GM18951 (cell line): Measurements from ENCODE around the gene PSPH.
"Not testable (repeated sequence)": the region's sequence is repeated elsewhere in the genome, so short reads cannot be mapped to it uniquely, and the experiment has no call there.

Experiments used
- POLR2A ChIP-seq: IDR thresholded peaks from 4 replicates; pipeline ENCODE4 v1.6.1; 2011; ENCODE audit warnings: mild to moderate bottlenecking; ENCODE audit not compliant: insufficient read length, insufficient read depth; ENCODE audit errors: extremely low read depth
- in situ Hi-C: fragments of 300-500 bp; cut with MboI; formaldehyde crosslinking; loops from one replicate; pipeline ENCODE4 v1.12.0; 2022; ENCODE audit warnings: low sequenced_read_pairs, mixed read lengths, inconsistent platforms; ENCODE audit not compliant: unreplicated experiment

Gene PSPH

GRCh38 chr7:56051339-56052191, at the start of gene PSPH, which contains the start of gene CCT6A:
Gene PSPH, minus strand, starts transcription at chr7:56051444. Its CDS starts 30,232 bp downstream, at chr7:56021212.
Gene CCT6A, plus strand, starts transcription at chr7:56051765. Its CDS starts 84 bp downstream, at chr7:56051849.
- TF ChIP-seq POLR2A, result peak; percentile 95
- in situ Hi-C loops, result no loop called here

GRCh38 chr7:56099653-56100052, 48.4 kb upstream of the PSPH start:
- no peak for TF ChIP-seq POLR2A
- in situ Hi-C loops, result no loop called here

DNA sequence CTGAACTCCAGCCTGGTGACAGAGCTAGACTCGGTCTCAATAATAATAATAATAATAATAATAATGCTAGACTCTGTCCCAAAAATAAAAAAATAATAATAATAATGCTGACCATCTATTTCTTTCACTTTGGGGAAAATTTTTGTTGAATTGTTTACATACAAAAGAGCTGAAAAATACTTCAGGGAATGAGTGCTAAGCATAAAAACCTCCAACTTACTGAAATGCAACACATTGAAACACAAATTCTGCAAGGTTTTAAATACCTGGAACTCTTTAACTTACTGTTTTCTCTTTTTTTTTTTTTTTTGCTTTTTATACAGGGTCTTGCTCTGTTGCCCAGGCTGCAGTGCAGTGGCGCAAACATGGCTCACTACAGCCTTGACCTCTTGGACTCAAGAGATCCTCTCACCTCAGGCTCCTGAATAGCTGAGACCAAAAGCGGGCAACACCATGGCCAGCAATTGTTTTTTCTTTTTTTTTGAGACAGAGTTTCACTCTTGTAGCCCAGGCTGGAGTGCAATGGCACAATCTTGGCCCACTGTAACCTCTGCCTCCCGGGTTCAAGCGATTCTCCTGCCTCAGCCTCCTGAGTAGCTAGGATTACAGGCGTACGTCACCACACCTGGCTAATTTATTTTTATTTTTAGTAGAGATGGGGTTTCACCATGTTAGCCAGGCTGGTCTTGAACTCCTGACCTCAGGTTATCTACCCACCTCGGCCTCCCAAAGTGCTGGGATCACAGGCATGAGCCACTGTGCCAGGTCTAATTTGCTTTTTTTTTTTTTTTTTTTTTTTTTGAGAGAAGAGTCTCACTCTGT, 47.2 kb upstream of the PSPH start:
- in situ Hi-C loops, result not testable (repeated sequence)

DNA sequence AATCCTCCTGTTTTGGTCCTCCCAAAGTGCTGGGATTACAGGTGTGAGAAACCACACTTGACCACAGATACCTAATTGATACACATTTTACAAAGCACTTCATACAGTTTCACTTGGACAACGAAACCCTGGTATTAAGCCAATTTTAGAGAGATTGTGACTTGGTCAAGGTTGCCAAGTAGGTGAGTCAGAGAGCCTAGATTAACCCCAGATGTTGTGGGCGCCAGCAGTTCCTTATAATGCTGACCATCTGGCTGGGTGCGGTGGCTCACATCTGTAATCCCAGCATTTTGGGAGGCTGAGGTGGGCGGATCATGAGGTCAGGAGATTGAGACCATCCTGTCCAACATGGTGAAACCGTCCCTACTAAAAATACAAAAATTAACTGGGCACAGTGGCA, 46.5 kb upstream of the PSPH start:
- in situ Hi-C loops, result no loop called here
- TF ChIP-seq POLR2A, result no peak

DNA sequence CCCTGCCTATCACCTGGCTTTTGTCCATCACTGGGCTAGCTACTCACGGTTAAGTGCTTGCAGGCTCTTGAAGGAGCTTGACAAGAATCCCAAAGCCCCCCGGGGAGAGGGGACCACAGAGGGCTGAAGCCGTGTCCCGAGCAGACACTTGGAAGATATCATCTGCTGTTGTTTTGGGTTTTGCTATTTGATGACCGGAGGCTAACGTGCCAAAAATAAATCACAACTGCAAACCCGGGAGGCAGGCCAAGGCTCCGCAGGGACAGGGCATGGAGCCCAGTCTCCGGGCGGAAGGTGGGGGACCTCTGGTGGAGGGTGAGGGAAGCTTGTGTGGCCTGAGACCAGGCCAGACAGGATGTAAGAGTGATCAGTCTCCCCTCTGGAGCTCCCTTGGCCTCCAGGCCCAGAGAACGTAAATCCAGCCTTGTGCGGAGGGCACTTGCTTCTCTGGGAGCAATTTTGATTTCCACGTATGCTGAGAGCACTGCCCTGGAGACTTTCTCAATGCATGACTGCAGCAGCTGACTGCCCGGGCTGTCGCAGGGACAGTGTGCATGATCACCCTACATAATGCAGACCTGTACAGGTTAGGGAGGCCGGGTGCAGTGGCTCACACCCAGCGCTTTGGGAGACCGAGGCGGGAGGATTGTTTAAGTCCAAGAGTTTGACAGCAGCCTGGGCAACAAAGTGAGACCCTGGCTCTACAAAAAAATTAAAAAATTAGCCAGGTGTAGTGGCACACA, 41.7 kb upstream of the PSPH start, which contains the start of gene PHKG1:
TSS of gene PHKG1 (minus strand) at position 164 of the 743 bp plus-strand sequence. CDS start 4,011 bp downstream, outside the sequence.
- no peak for TF ChIP-seq POLR2A

GRCh38 chr7:56092388-56092787, 41.1 kb upstream of the PSPH start:
- in situ Hi-C loops, result not testable (repeated sequence)

More for the DNA sequence above, 41.7 kb upstream of the PSPH start, which contains the start of gene PHKG1:
- in situ Hi-C loops, result no loop called here

GRCh38 chr7:56091591-56091990, 40.3 kb upstream of the PSPH start:
- in situ Hi-C loops, result no loop called here
- TF ChIP-seq POLR2A, result no peak

DNA sequence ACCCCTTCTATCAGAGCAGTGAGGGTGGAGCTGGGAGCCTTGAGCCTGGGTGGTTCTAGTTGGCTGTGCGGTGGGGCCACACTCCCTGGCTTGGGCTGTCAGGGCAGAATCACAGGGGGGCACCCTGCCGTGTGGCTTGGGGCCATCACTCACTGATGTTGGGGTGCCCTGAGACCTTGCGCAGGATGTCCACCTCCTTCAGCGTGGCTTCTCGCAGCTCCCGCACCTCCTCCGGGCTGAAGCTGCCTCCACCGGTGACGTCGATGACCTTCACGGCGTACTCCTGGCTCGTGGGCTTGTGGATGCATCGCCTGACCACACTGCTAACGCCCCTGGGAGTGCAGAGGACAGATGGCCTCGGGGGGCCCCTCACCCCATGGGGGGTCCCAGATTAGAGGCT, 36.2 kb upstream of the PSPH start:
- no peak for TF ChIP-seq POLR2A
- in situ Hi-C loops, result no loop called here

DNA sequence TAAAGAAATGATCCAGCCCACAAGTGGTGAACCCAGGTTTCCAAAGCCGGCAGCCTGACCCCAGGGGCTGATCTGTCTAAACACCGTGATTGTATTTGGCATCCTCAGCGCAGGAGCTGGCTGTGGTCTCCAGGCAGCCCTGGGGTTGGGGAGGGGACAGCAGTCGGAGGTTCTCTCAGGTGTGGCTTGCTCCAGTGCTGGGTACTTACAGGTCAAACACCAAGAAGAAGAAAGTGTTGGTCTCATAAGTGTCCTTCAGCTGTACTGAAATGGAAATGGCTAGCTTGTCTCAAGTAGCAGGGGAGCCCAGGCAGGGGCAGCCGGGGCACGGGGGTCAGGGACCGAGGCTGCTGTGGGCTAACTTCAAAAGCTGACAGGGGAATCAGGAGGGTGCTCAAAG, 35.5 kb upstream of the PSPH start:
- TF ChIP-seq POLR2A, result no peak
- in situ Hi-C loops, result no loop called here

- in situ Hi-C loops, result no loop called here
- no peak for TF ChIP-seq POLR2A
These were observed 32.0 kb upstream of the PSPH start for GRCh38 chr7:56083150-56083785.

GRCh38 chr7:56081626-56082340, 30.5 kb upstream of the PSPH start:
- in situ Hi-C loops, result no loop called here
- TF ChIP-seq POLR2A, result no peak

- in situ Hi-C loops, result not testable (repeated sequence)
These were observed 29.6 kb upstream of the PSPH start for GRCh38 chr7:56080726-56081435.
